Left ventricle myocardium inferior (tissue), 1 donor: ENCODE measurements around the gene FRMD1. TPM values are rescaled to one million over a fixed set of nuclear protein-coding genes. Genes with fewer than 3 reads are reported as not detected.

Experiments used
- DNase-seq: peaks from one replicate; pipeline ENCODE4 v3.0.0-alpha.2; 2020
- H3K27ac ChIP-seq: fragments of 200-600 bp; replicated peaks from 2 replicates; pipeline ENCODE4 v1.8.0; 2021
- H3K27me3 ChIP-seq: fragments of 200-600 bp; 2 replicates; pipeline ENCODE4 v1.8.0; 2021; ENCODE audit warnings: low read depth
- H3K36me3 ChIP-seq: fragments of 200-600 bp; 2 replicates; pipeline ENCODE4 v1.8.0; 2021
- H3K4me1 ChIP-seq: fragments of 200-600 bp; 2 replicates; pipeline ENCODE4 v1.8.0; 2021
- H3K4me3 ChIP-seq: fragments of 200-600 bp; 2 replicates; pipeline ENCODE4 v1.8.0; 2021; ENCODE audit warnings: mild to moderate bottlenecking, moderate library complexity
- H3K9me3 ChIP-seq: fragments of 200-600 bp; replicated peaks from 2 replicates; pipeline ENCODE4 v1.8.0; 2021
- CTCF ChIP-seq: fragments of 200-600 bp; IDR thresholded peaks from 2 replicates; pipeline ENCODE4 v1.8.0; 2021; ENCODE audit warnings: antibody characterized with exemption, mild to moderate bottlenecking, borderline replicate concordance
- intact Hi-C: fragments of 100-400 bp; cut with micrococcal nuclease; formaldehyde crosslinking; loops from one replicate; pipeline ENCODE4 v1.11.0; 2022
- total RNA-seq: library from RNA; stranded (reverse); fragmentation: NEBNext Ultra II Directional; extraction: Animal tissue kit (Norgen Biotek cat#: 25700); gene quantifications from one replicate; pipeline ENCODE4 v1.2.1, GENCODE V29; 2021
- donor health status: DM: no; HTN: yes; CAD: no; lungs with severe emphysema.

Gene FRMD1
- total RNA-seq, 1 donor from 2014 or later, result 0.16 TPM

GRCh38 chr6:168104636-168105035, 25.6 kb upstream of the FRMD1 start:
- no peak for TF ChIP-seq CTCF
- peak; percentile 1 for DNase-seq
- no peaks in the 10 kb centered on the region for H3K9me3 ChIP-seq
- H3K4me3 ChIP-seq, result no peak overlapping the region
- H3K27ac ChIP-seq, result no peak overlapping the region
- H3K36me3 ChIP-seq, result no peaks in the 10 kb centered on the region
- H3K27me3 ChIP-seq, result peaks cover 40% of the 10 kb centered on the region
- intact Hi-C loops, result no loop called here
- peaks cover 22% of the 10 kb centered on the region for H3K4me1 ChIP-seq

- peak; percentile 9 for DNase-seq
- intact Hi-C loops, result no loop called here
These were observed 24.2 kb upstream of the FRMD1 start for GRCh38 chr6:168103050-168103830.

GRCh38 chr6:168102315-168102985, 23.4 kb upstream of the FRMD1 start:
- no peak for TF ChIP-seq CTCF
- DNase-seq, result peak; percentile 2
- intact Hi-C loops, result no loop called here

More at GRCh38 chr6:168103050-168103830, 24.2 kb upstream of the FRMD1 start:
- Histone ChIP-seq H3K4me1 (peaks cover 25% of the 10 kb centered on the region), H3K27me3 (peaks cover 48% of the 10 kb centered on the region), H3K36me3 (no peaks in the 10 kb centered on the region), H3K4me3 (no peak overlapping the region), H3K9me3 (no peaks in the 10 kb centered on the region), H3K27ac (no peak overlapping the region)
- TF ChIP-seq CTCF, result no peak

GRCh38 chr6:168101590-168102314, 22.7 kb upstream of the FRMD1 start:
- Histone ChIP-seq H3K9me3 (no peaks in the 10 kb centered on the region), H3K27ac (no peak overlapping the region), H3K27me3 (peaks cover 48% of the 10 kb centered on the region), H3K36me3 (no peaks in the 10 kb centered on the region), H3K4me1 (peaks cover 23% of the 10 kb centered on the region), H3K4me3 (peak overlapping the region; percentile 39)
- TF ChIP-seq CTCF, result no peak
- peak; percentile 8 for DNase-seq
- intact Hi-C loops, result no loop called here

More at GRCh38 chr6:168102315-168102985, 23.4 kb upstream of the FRMD1 start:
- Histone ChIP-seq H3K36me3 (no peaks in the 10 kb centered on the region), H3K27me3 (peaks cover 48% of the 10 kb centered on the region), H3K27ac (no peak overlapping the region), H3K9me3 (no peaks in the 10 kb centered on the region), H3K4me3 (no peak overlapping the region), H3K4me1 (peaks cover 22% of the 10 kb centered on the region)

- H3K27me3 ChIP-seq, result peaks cover 48% of the 10 kb centered on the region
- no peaks in the 10 kb centered on the region for H3K9me3 ChIP-seq
- peaks cover 23% of the 10 kb centered on the region for H3K4me1 ChIP-seq
- TF ChIP-seq CTCF, result no peak
- peak overlapping the region; percentile 39 for H3K4me3 ChIP-seq
- no peaks in the 10 kb centered on the region for H3K36me3 ChIP-seq
- H3K27ac ChIP-seq, result no peak overlapping the region
- DNase-seq, result peak; percentile 7
- intact Hi-C loops, result no loop called here
These were observed 22.0 kb upstream of the FRMD1 start for GRCh38 chr6:168100803-168101589.
